ENCODE results near the gene TBRG1.
A peak's percentile ranks its signal among the peaks of the same experiment; 100 is the strongest.

DNA sequence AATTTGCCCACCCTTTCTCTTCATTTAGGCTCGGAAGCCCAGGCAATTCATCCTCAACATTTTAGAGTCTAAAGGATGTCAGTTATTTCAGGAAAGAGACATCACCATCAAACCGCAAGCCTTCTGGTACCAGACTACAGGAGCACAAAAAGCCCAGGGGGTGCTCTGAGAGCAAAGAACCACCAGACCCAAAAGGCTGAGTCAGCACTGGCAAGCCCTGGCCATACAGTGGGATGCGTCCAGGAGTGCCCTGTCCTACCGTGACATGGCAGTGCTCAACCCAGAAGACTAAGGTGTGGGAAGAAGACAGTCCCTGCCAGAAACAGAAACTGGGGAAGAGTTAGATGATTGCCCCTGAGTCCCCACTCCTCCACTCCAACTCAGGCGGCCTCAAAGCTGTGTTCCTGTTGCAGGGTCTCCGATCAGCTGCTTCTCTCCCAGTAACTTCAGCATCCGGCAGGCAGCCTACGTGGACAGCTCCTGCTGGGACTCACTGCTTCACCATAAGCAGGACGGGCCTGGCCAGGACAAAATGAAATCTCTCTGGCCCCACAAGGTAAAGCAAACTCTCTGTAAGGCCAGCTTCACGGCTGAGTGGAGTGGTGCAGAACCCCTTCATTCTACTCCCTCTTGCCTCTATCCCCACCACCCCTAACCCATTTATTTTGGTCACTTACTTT is 10.0 kb upstream of the TBRG1 start:
- TF ChIP-seq EZH2 (IDR thresholded peaks at IDR 0.05; ENCODE audit: low read depth, unreplicated experiment) (no peak), POLR2AphosphoS5 (IDR thresholded peaks at IDR 0.05; ENCODE audit: low read depth) (no peak), CREB1 (CRISPR knock-in tag; IDR thresholded peaks at IDR 0.05; ENCODE audit: low read depth) (no peak), EZH2phosphoT487 (IDR thresholded peaks at IDR 0.05; ENCODE audit: unreplicated experiment) (no peak), ZNF114 (CRISPR knock-in tag; IDR thresholded peaks at IDR 0.05) (no peak), JUNB (IDR thresholded peaks at IDR 0.05; ENCODE audit: unreplicated experiment) (no peak), ZNF331 (CRISPR knock-in tag; IDR thresholded peaks at IDR 0.05; ENCODE audit: low read depth) (no peak), STAT1 (IDR thresholded peaks at IDR 0.05; ENCODE audit: unreplicated experiment) (no peak), NANOG (IDR thresholded peaks at IDR 0.05; ENCODE audit: borderline replicate concordance) (no peak)
- TF ChIP-seq, protein P1, sequence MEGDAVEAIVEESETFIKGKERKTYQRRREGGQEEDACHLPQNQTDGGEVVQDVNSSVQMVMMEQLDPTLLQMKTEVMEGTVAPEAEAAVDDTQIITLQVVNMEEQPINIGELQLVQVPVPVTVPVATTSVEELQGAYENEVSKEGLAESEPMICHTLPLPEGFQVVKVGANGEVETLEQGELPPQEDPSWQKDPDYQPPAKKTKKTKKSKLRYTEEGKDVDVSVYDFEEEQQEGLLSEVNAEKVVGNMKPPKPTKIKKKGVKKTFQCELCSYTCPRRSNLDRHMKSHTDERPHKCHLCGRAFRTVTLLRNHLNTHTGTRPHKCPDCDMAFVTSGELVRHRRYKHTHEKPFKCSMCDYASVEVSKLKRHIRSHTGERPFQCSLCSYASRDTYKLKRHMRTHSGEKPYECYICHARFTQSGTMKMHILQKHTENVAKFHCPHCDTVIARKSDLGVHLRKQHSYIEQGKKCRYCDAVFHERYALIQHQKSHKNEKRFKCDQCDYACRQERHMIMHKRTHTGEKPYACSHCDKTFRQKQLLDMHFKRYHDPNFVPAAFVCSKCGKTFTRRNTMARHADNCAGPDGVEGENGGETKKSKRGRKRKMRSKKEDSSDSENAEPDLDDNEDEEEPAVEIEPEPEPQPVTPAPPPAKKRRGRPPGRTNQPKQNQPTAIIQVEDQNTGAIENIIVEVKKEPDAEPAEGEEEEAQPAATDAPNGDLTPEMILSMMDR (conservative IDR thresholded peaks at IDR 0.05; ENCODE audit: low read depth in 2 of 2): no peak
- TF ChIP-seq, protein P2, sequence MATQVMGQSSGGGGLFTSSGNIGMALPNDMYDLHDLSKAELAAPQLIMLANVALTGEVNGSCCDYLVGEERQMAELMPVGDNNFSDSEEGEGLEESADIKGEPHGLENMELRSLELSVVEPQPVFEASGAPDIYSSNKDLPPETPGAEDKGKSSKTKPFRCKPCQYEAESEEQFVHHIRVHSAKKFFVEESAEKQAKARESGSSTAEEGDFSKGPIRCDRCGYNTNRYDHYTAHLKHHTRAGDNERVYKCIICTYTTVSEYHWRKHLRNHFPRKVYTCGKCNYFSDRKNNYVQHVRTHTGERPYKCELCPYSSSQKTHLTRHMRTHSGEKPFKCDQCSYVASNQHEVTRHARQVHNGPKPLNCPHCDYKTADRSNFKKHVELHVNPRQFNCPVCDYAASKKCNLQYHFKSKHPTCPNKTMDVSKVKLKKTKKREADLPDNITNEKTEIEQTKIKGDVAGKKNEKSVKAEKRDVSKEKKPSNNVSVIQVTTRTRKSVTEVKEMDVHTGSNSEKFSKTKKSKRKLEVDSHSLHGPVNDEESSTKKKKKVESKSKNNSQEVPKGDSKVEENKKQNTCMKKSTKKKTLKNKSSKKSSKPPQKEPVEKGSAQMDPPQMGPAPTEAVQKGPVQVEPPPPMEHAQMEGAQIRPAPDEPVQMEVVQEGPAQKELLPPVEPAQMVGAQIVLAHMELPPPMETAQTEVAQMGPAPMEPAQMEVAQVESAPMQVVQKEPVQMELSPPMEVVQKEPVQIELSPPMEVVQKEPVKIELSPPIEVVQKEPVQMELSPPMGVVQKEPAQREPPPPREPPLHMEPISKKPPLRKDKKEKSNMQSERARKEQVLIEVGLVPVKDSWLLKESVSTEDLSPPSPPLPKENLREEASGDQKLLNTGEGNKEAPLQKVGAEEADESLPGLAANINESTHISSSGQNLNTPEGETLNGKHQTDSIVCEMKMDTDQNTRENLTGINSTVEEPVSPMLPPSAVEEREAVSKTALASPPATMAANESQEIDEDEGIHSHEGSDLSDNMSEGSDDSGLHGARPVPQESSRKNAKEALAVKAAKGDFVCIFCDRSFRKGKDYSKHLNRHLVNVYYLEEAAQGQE (IDR thresholded peaks at IDR 0.05; ENCODE audit: unreplicated experiment): peak; percentile 47
- TF ChIP-seq, protein P3, sequence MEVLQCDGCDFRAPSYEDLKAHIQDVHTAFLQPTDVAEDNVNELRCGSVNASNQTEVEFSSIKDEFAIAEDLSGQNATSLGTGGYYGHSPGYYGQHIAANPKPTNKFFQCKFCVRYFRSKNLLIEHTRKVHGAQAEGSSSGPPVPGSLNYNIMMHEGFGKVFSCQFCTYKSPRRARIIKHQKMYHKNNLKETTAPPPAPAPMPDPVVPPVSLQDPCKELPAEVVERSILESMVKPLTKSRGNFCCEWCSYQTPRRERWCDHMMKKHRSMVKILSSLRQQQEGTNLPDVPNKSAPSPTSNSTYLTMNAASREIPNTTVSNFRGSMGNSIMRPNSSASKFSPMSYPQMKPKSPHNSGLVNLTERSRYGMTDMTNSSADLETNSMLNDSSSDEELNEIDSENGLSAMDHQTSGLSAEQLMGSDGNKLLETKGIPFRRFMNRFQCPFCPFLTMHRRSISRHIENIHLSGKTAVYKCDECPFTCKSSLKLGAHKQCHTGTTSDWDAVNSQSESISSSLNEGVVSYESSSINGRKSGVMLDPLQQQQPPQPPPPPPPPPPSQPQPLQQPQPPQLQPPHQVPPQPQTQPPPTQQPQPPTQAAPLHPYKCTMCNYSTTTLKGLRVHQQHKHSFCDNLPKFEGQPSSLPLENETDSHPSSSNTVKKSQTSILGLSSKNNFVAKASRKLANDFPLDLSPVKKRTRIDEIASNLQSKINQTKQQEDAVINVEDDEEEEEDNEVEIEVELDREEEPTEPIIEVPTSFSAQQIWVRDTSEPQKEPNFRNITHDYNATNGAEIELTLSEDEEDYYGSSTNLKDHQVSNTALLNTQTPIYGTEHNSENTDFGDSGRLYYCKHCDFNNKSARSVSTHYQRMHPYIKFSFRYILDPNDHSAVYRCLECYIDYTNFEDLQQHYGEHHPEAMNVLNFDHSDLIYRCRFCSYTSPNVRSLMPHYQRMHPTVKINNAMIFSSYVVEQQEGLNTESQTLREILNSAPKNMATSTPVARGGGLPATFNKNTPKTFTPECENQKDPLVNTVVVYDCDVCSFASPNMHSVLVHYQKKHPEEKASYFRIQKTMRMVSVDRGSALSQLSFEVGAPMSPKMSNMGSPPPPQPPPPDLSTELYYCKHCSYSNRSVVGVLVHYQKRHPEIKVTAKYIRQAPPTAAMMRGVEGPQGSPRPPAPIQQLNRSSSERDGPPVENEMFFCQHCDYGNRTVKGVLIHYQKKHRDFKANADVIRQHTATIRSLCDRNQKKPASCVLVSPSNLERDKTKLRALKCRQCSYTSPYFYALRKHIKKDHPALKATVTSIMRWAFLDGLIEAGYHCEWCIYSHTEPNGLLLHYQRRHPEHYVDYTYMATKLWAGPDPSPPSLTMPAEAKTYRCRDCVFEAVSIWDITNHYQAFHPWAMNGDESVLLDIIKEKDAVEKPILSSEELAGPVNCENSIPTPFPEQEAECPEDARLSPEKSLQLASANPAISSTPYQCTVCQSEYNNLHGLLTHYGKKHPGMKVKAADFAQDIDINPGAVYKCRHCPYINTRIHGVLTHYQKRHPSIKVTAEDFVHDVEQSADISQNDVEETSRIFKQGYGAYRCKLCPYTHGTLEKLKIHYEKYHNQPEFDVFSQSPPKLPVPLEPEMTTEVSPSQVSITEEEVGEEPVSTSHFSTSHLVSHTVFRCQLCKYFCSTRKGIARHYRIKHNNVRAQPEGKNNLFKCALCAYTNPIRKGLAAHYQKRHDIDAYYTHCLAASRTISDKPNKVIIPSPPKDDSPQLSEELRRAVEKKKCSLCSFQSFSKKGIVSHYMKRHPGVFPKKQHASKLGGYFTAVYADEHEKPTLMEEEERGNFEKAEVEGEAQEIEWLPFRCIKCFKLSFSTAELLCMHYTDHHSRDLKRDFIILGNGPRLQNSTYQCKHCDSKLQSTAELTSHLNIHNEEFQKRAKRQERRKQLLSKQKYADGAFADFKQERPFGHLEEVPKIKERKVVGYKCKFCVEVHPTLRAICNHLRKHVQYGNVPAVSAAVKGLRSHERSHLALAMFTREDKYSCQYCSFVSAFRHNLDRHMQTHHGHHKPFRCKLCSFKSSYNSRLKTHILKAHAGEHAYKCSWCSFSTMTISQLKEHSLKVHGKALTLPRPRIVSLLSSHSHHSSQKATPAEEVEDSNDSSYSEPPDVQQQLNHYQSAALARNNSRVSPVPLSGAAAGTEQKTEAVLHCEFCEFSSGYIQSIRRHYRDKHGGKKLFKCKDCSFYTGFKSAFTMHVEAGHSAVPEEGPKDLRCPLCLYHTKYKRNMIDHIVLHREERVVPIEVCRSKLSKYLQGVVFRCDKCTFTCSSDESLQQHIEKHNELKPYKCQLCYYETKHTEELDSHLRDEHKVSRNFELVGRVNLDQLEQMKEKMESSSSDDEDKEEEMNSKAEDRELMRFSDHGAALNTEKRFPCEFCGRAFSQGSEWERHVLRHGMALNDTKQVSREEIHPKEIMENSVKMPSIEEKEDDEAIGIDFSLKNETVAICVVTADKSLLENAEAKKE (CRISPR knock-in tag; IDR thresholded peaks at IDR 0.05): no peak
- TF ChIP-seq, protein P4, sequence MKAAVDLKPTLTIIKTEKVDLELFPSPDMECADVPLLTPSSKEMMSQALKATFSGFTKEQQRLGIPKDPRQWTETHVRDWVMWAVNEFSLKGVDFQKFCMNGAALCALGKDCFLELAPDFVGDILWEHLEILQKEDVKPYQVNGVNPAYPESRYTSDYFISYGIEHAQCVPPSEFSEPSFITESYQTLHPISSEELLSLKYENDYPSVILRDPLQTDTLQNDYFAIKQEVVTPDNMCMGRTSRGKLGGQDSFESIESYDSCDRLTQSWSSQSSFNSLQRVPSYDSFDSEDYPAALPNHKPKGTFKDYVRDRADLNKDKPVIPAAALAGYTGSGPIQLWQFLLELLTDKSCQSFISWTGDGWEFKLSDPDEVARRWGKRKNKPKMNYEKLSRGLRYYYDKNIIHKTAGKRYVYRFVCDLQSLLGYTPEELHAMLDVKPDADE (IDR thresholded peaks at IDR 0.05): no peak

Data from GM23338 (cell line).